Activated T-helper 1 cell treated with anti-CD3 and anti-CD28 coated beads, Interleukin-12 subunit alpha, Interleukin-12 subunit beta, Interleukin-2, Interleukin-4 antibody, amounts not matched to agents 30 ng/mL and 10 ng/mL and 1 ng/mL, durations not matched to agents 14 hours and 24 hours and 36 hours (primary cell): ENCODE results near the gene PRKCSH. TPM values are rescaled to one million over a fixed set of nuclear protein-coding genes. Genes with fewer than 3 reads are reported as not detected.
A peak's percentile ranks its signal among the peaks of the same experiment; 100 is the strongest.
"Not testable (repeated sequence)": the region's sequence is repeated elsewhere in the genome, so short reads cannot be mapped to it uniquely, and the experiment has no call there.

ENCODE experiments used
- DNase-seq: peaks from one replicate; pipeline ENCODE4 v3.0.0; 2021; ENCODE audit warnings: low spot score
- H3K27ac Mint-ChIP-seq: one replicate; pipeline ENCODE4 v1.8.0; 2021; ENCODE audit warnings: mild to moderate bottlenecking, mixed read lengths
- H3K27me3 Mint-ChIP-seq: one replicate; pipeline ENCODE4 v1.8.0; 2022; ENCODE audit warnings: mild to moderate bottlenecking, moderate library complexity, mixed read lengths; ENCODE audit not compliant: insufficient read depth
- H3K36me3 Mint-ChIP-seq: one replicate; pipeline ENCODE4 v1.8.0; 2021; ENCODE audit warnings: low read depth, mixed read lengths
- H3K4me1 Mint-ChIP-seq: one replicate; pipeline ENCODE4 v1.8.0; 2021; ENCODE audit warnings: low read depth, mixed read lengths
- H3K4me3 Mint-ChIP-seq: one replicate; pipeline ENCODE4 v1.8.0; 2021; ENCODE audit warnings: mild to moderate bottlenecking, moderate library complexity, mixed read lengths
- H3K9me3 Mint-ChIP-seq: one replicate; pipeline ENCODE4 v1.8.0; 2021; ENCODE audit warnings: mixed read lengths
- intact Hi-C: fragments of 100-400 bp; cut with micrococcal nuclease; formaldehyde crosslinking; loops from one replicate; pipeline ENCODE4 v1.15.1; 2024
- total RNA-seq: library from RNA; stranded (reverse); gene quantifications from 2 replicates; pipeline ENCODE4 v1.2.3, GENCODE V29; 2022

PRKCSH gene
- total RNA-seq, 1 donor from 2014 or later = 322 TPM

- H3K4me1 Mint-ChIP-seq, DNase-seq, intact Hi-C loops, H3K9me3 Mint-ChIP-seq, H3K4me3 Mint-ChIP-seq, H3K27ac Mint-ChIP-seq, H3K36me3 Mint-ChIP-seq: not testable (repeated sequence)
- peaks cover 15% of the 10 kb centered on the region for H3K27me3 Mint-ChIP-seq
Measured at GRCh38 chr19:11406703-11407236, 28.7 kb upstream of the PRKCSH start.

- peaks cover 15% of the 10 kb centered on the region for H3K27me3 Mint-ChIP-seq
- intact Hi-C loops = no loop called here
- no peaks in the 10 kb centered on the region for H3K9me3 Mint-ChIP-seq
- H3K27ac Mint-ChIP-seq = no peak overlapping the region
- H3K36me3 Mint-ChIP-seq = no peaks in the 10 kb centered on the region
- DNase-seq = no peak
- no peak overlapping the region for H3K4me3 Mint-ChIP-seq
- no peaks in the 10 kb centered on the region for H3K4me1 Mint-ChIP-seq
Measured at GRCh38 chr19:11408591-11408990, 26.8 kb upstream of the PRKCSH start.

- intact Hi-C loops = no loop called here
- H3K27me3 Mint-ChIP-seq = peaks cover 17% of the 10 kb centered on the region
- no peaks in the 10 kb centered on the region for H3K36me3 Mint-ChIP-seq
- H3K9me3 Mint-ChIP-seq = no peaks in the 10 kb centered on the region
- no peak for DNase-seq
- H3K4me3 Mint-ChIP-seq = no peak overlapping the region
- no peaks in the 10 kb centered on the region for H3K4me1 Mint-ChIP-seq
- no peak overlapping the region for H3K27ac Mint-ChIP-seq
Measured at GRCh38 chr19:11410682-11411081, 24.8 kb upstream of the PRKCSH start.

GRCh38 chr19:11414544-11414943 lies 20.9 kb upstream of the PRKCSH start:
- Mint-ChIP-seq H3K4me1 (no peaks in the 10 kb centered on the region), H3K27me3 (peaks cover 30% of the 10 kb centered on the region), H3K9me3 (no peaks in the 10 kb centered on the region), H3K4me3 (no peak overlapping the region), H3K27ac (no peak overlapping the region), H3K36me3 (no peaks in the 10 kb centered on the region)
- no peak for DNase-seq
- intact Hi-C loops = no loop called here

- H3K4me1 Mint-ChIP-seq = peaks cover 14% of the 10 kb centered on the region
- no peak for DNase-seq
- H3K4me3 Mint-ChIP-seq = no peak overlapping the region
- no peaks in the 10 kb centered on the region for H3K9me3 Mint-ChIP-seq
- H3K27me3 Mint-ChIP-seq = peaks cover 43% of the 10 kb centered on the region
- intact Hi-C loops = no loop called here
- no peaks in the 10 kb centered on the region for H3K36me3 Mint-ChIP-seq
- no peak overlapping the region for H3K27ac Mint-ChIP-seq
Measured at GRCh38 chr19:11416346-11417052, 18.9 kb upstream of the PRKCSH start.

GRCh38 chr19:11418094-11418548 lies 17.3 kb upstream of the PRKCSH start:
- peaks cover 26% of the 10 kb centered on the region for H3K4me1 Mint-ChIP-seq
- H3K4me3 Mint-ChIP-seq = no peak overlapping the region
- no peak overlapping the region for H3K27ac Mint-ChIP-seq
- no peaks in the 10 kb centered on the region for H3K36me3 Mint-ChIP-seq
- intact Hi-C loops = no loop called here
- no peaks in the 10 kb centered on the region for H3K9me3 Mint-ChIP-seq
- no peak for DNase-seq
- peaks cover 56% of the 10 kb centered on the region for H3K27me3 Mint-ChIP-seq

- Mint-ChIP-seq H3K36me3 (no peaks in the 10 kb centered on the region), H3K27ac (no peak within 1 kb of the TSS), H3K4me1 (peaks cover 31% of the 10 kb centered on the region), H3K4me3 (no peak within 1 kb of the TSS), H3K9me3 (no peaks in the 10 kb centered on the region), H3K27me3 (peaks cover 62% of the 10 kb centered on the region)
- intact Hi-C loops = no loop called here
- DNase-seq = no peak
Measured at GRCh38 chr19:11418549-11419506, 16.6 kb upstream of the PRKCSH start, which contains the start of gene RGL3. Gene RGL3, minus strand, starts transcription at chr19:11419314. Its CDS starts 36 bp downstream, at chr19:11419278.

GRCh38 chr19:11420429-11421370 lies 14.7 kb upstream of the PRKCSH start:
- peak overlapping the region; percentile 68 for H3K4me3 Mint-ChIP-seq
- no peak overlapping the region for H3K27ac Mint-ChIP-seq
- peaks cover 31% of the 10 kb centered on the region for H3K4me1 Mint-ChIP-seq
- intact Hi-C loops = loop anchor here (5.0 kb wide), 1 partner anchor 62 kb away; the partner anchor contains the start of gene ELAVL3
- no peaks in the 10 kb centered on the region for H3K36me3 Mint-ChIP-seq
- no peaks in the 10 kb centered on the region for H3K9me3 Mint-ChIP-seq
- DNase-seq = no peak
- H3K27me3 Mint-ChIP-seq = peaks cover 65% of the 10 kb centered on the region

GRCh38 chr19:11421371-11422098 lies 13.9 kb upstream of the PRKCSH start:
- peak; percentile 17 for DNase-seq
- Mint-ChIP-seq H3K27me3 (peaks cover 64% of the 10 kb centered on the region), H3K4me1 (peaks cover 31% of the 10 kb centered on the region), H3K4me3 (peak overlapping the region; percentile 57), H3K9me3 (no peaks in the 10 kb centered on the region), H3K36me3 (no peaks in the 10 kb centered on the region), H3K27ac (no peak overlapping the region)
- intact Hi-C loops = loop anchor here (1.0 to 5.0 kb wide), 3 partner anchors 14 to 61 kb away; partner anchors contain the start of genes ELAVL3, ODAD3 and PRKCSH

GRCh38 chr19:11422163-11423065 lies 13.0 kb upstream of the PRKCSH start:
- H3K27me3 Mint-ChIP-seq = peaks cover 64% of the 10 kb centered on the region
- H3K4me1 Mint-ChIP-seq = peaks cover 31% of the 10 kb centered on the region
- intact Hi-C loops = loop anchor here (1.0 to 5.0 kb wide), 3 partner anchors 13 to 60 kb away; partner anchors contain the start of genes ELAVL3, ODAD3 and PRKCSH
- H3K9me3 Mint-ChIP-seq = no peaks in the 10 kb centered on the region
- peak; percentile 67 for DNase-seq
- no peaks in the 10 kb centered on the region for H3K36me3 Mint-ChIP-seq
- H3K27ac Mint-ChIP-seq = no peak overlapping the region
- peak overlapping the region; percentile 72 for H3K4me3 Mint-ChIP-seq
